Measurements from ENCODE around the gene LARGE1. TPM values are rescaled to one million over a fixed set of nuclear protein-coding genes. Genes with fewer than 3 reads are reported as not detected.

LARGE1 gene
- total and polyA plus RNA-seq, 2 of the 4 experiments (the other 2 are of a cell fraction), result 6.2 to 12.4 TPM

DNA sequence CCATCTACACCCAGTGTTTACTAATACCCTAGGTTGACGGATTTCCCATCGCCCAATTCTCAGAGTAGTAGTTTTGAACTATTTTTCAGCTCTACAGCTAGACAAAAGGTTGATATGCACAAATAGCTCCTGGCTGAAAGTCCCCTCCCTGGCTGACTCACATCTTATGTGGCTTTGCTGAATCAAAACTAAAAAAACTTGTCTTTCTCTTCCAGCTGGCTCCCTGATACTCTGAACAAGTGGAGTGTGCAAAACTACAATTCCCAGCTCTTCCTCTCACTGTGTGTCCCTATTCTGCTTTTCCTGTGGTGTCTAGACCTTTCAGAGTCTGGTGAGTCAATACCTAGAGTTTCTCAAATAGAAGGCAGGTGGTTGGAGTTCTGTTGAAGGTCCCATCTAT is 12.7 kb upstream of the LARGE1 start:
- dilution Hi-C loops (cut with HindIII; ENCODE audit: low sequenced_read_pairs, unreplicated experiment) (no loop called here), intact Hi-C loops (cut with micrococcal nuclease) (no loop called here), in situ Hi-C loops (cut with MboI; ENCODE audit: low sequenced_read_pairs) (no loop called here)
- no peak overlapping the region for H3K4me2 ChIP-seq (ENCODE audit: low read depth, low read length)
- no peak overlapping the region for H4K5ac ChIP-seq (ENCODE audit: low read depth, low read length)
- H4K91ac ChIP-seq (ENCODE audit: insufficient read depth, low read depth, low read length), result no peak overlapping the region
- H3K4me3 ChIP-seq (ENCODE audit: insufficient read depth, low read depth, low read length), result no peak overlapping the region
- no peak overlapping the region for H3K56ac ChIP-seq (ENCODE audit: extremely low read depth, insufficient read depth, low read length)
- H4K20me1 ChIP-seq (ENCODE audit: insufficient read depth, low read length), result no peaks in the 10 kb centered on the region
- no peak overlapping the region for H2BK15ac ChIP-seq (ENCODE audit: low read depth, low read length)
- H3K27me3 ChIP-seq (ENCODE audit: control insufficient read depth, insufficient read depth, low read length), result peaks cover 2% of the 10 kb centered on the region; the same call in 1 of the 2 replicates
- no peak for TF ChIP-seq MAZ (IDR thresholded peaks at IDR 0.05; ENCODE audit: borderline replicate concordance, low read depth, low read length)
- no peak for TF ChIP-seq CEBPB (IDR thresholded peaks at IDR 0.05; ENCODE audit: low read depth, low read length)
- TF ChIP-seq, protein P1, sequence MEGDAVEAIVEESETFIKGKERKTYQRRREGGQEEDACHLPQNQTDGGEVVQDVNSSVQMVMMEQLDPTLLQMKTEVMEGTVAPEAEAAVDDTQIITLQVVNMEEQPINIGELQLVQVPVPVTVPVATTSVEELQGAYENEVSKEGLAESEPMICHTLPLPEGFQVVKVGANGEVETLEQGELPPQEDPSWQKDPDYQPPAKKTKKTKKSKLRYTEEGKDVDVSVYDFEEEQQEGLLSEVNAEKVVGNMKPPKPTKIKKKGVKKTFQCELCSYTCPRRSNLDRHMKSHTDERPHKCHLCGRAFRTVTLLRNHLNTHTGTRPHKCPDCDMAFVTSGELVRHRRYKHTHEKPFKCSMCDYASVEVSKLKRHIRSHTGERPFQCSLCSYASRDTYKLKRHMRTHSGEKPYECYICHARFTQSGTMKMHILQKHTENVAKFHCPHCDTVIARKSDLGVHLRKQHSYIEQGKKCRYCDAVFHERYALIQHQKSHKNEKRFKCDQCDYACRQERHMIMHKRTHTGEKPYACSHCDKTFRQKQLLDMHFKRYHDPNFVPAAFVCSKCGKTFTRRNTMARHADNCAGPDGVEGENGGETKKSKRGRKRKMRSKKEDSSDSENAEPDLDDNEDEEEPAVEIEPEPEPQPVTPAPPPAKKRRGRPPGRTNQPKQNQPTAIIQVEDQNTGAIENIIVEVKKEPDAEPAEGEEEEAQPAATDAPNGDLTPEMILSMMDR (conservative IDR thresholded peaks at IDR 0.05; ENCODE audit: low read depth, low read length), result no peak
- TF ChIP-seq SMC3 (IDR thresholded peaks at IDR 0.05; ENCODE audit: low read depth, low read length), result no peak
- no peak for TF ChIP-seq RAD21 (IDR thresholded peaks at IDR 0.05; ENCODE audit: low read length)
- no peak for TF ChIP-seq MAFK (IDR thresholded peaks at IDR 0.05; ENCODE audit: low read depth, low read length)
- TF ChIP-seq NFE2L2 (IDR thresholded peaks at IDR 0.05; ENCODE audit: low read depth, low read length), result no peak
- no peak for TF ChIP-seq POLR2A (IDR thresholded peaks at IDR 0.05; ENCODE audit: low read depth, low read length)
- TF ChIP-seq, protein P2, sequence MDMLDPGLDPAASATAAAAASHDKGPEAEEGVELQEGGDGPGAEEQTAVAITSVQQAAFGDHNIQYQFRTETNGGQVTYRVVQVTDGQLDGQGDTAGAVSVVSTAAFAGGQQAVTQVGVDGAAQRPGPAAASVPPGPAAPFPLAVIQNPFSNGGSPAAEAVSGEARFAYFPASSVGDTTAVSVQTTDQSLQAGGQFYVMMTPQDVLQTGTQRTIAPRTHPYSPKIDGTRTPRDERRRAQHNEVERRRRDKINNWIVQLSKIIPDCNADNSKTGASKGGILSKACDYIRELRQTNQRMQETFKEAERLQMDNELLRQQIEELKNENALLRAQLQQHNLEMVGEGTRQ (IDR thresholded peaks at IDR 0.05; ENCODE audit: low read depth, low read length), result no peak
- no peak for TF ChIP-seq FOS (IDR thresholded peaks at IDR 0.05; ENCODE audit: low read depth, low read length)
- TF ChIP-seq RCOR1 (IDR thresholded peaks at IDR 0.05; ENCODE audit: insufficient replicate concordance, low read length), result no peak
- H2BK20ac ChIP-seq (ENCODE audit: low read depth, low read length), result no peak overlapping the region
- H3K9ac ChIP-seq (ENCODE audit: low read depth, low read length), result no peak overlapping the region
- H2BK120ac ChIP-seq (ENCODE audit: low read depth, low read length), result no peak overlapping the region
- H3K9me1 ChIP-seq (ENCODE audit: insufficient read depth, low read length), result no peaks in the 10 kb centered on the region
- no peak overlapping the region for H2BK5ac ChIP-seq (ENCODE audit: low read depth, low read length, poor library complexity, severe bottlenecking)
- ATAC-seq (ENCODE audit: low read depth) (no peak), DNase-seq (no peak)
- no peak overlapping the region for H3K14ac ChIP-seq (replicated peaks; ENCODE audit: low read depth, low read length)
- no peaks in the 10 kb centered on the region for H3K9me3 ChIP-seq (ENCODE audit: control insufficient read depth, insufficient read depth, low read length)
- BruUV-seq (replicated peaks), result no TSS peak
- ChIA-PET CTCF (no interaction called here), POLR2A (ENCODE audit: unreplicated experiment) (no interaction called here)
- no peaks in the 10 kb centered on the region for H3K79me1 ChIP-seq (ENCODE audit: low read depth in 1 of 2, low read length in 2 of 2)
- H3K4ac ChIP-seq (ENCODE audit: low read depth, low read length), result no peak overlapping the region
- H3K27ac ChIP-seq (ENCODE audit: insufficient read depth, low read length), result no peak overlapping the region
- no CpG with 5 or more reads among the region's 2 CpGs for WGBS, 2 experiments (ENCODE audit: extremely low coverage in 2 of 2, insufficient read length in 1 of 2)
- H2AK9ac ChIP-seq (replicated peaks; ENCODE audit: low read depth, low read length, poor library complexity), result no peak overlapping the region
- H4K8ac ChIP-seq (ENCODE audit: low read depth in 2 of 2, low read length in 2 of 2), result no peak overlapping the region
- no peaks in the 10 kb centered on the region for H3K36me3 ChIP-seq (ENCODE audit: control insufficient read depth, insufficient read depth, low read length)
- H2AK5ac ChIP-seq (ENCODE audit: low read depth, low read length), result no peak overlapping the region
- no peak overlapping the region for H2AFZ ChIP-seq (replicated peaks; ENCODE audit: low read length, poor library complexity)
- H3K4me1 ChIP-seq (ENCODE audit: control insufficient read depth, insufficient read depth, low read length), result no peaks in the 10 kb centered on the region
- H3K18ac ChIP-seq (ENCODE audit: low read depth, low read length), result no peak overlapping the region
- H3K23ac ChIP-seq (ENCODE audit: low read depth, low read length), result no peak overlapping the region

All from IMR-90 (cell line).